Pancreas (tissue), 10 donors: Measurements from ENCODE around the gene NFYC. TPM values are rescaled to one million over a fixed set of nuclear protein-coding genes. Genes with fewer than 3 reads are reported as not detected.

Source experiments
- ATAC-seq, 4 donors: fragments of 200-7000 bp; cut with Tn5 transposase; one replicate each; pipeline versions ENCODE4 v1.8.0 to v1.9.1; 2020; ENCODE audit warnings: mild to moderate bottlenecking in 4 of 4, moderate library complexity in 4 of 4
- DNase-seq, 6 donors: peaks; one replicate each; pipeline ENCODE4 v3.0.0-alpha.2; 2020
- FAIRE-seq: peaks from 2 replicates; lab custom pipeline; 2012; peaks lifted over from hg19 to GRCh38; lab: Jason Lieb, UNC
- H3K27ac ChIP-seq, 4 donors: fragments of 200-600 bp; sonication (generic); 1 replicate in 3 of 4; 2 replicates in 1 of 4; pipeline versions ENCODE4 v1.5.0 to v1.8.0; 2020
- H3K27me3 ChIP-seq, 4 donors: fragments of 200-600 bp; one replicate each; pipeline ENCODE4 v1.8.0; 2021
- H3K36me3 ChIP-seq, 3 donors: fragments of 200-600 bp; sonication (generic) in 1 of 3; one replicate each; pipeline versions ENCODE4 v1.5.0 to v1.8.0; 2020 to 2021
- H3K4me1 ChIP-seq, 3 donors: fragments of 200-600 bp; one replicate each; pipeline ENCODE4 v1.8.0; 2021
- H3K4me3 ChIP-seq, 4 donors: fragments of 200-600 bp; sonication (generic) in 2 of 4; one replicate each; pipeline versions ENCODE4 v1.5.0 to v1.8.0; 2020 to 2021
- H3K9me3 ChIP-seq, 4 donors: fragments of 200-600 bp; one replicate each; pipeline ENCODE4 v1.8.0; 2021
- CTCF ChIP-seq, 4 donors: fragments of 200-600 bp; sonication (generic) in 3 of 4; IDR thresholded peaks; one replicate each; pipeline versions ENCODE4 v1.5.0 to v1.8.0; 2021; ENCODE audit warnings: antibody characterized with exemption in 4 of 4
- WGBS, 2 donors: extraction: QIAGEN DNeasy Blood & Tissue Kit; methylation state at CpG; one replicate each; pipeline ENCODE4 v1.1.7; 2013; 5-methylcytosine and 5-hydroxymethylcytosine counted together
- intact Hi-C, 3 donors: fragments of 100-400 bp; cut with DNase I; formaldehyde crosslinking; loops; one replicate each; pipeline versions ENCODE4 v1.11.1 to v1.14.2; 2022
- polyA plus RNA-seq, 2 donors: library from polyadenylated mRNA; stranded (reverse); fragments of 200-250 nt; gene quantifications; one replicate each; pipeline ENCODE4 v1.2.3, GENCODE V29; 2013
- total RNA-seq, 6 donors: library from RNA; stranded (reverse); fragmentation: NEBNext Ultra II Directional in 4 of 6; extraction: Animal tissue kit (Norgen Biotek cat#: 25700) in 4 of 6; gene quantifications; one replicate each; pipeline versions ENCODE4 v1.2.1 to v1.2.4, GENCODE V29; 2021 to 2023
- donor health status: healthy with polysubstance abuse.
- donor health status: DM: no; HTN: no; CAD: no; lungs with moderate emphysema.
- donor health status: DM: no; HTN: no; CAD: no.
- donor health status: control.
- donor health status: control.
- donor health status: Bipolar disorder and iron deficiency.
- donor health status: DM: yes; HTN: yes; CAD: no.
- donor health status: DM: no; HTN: no; CAD: no.
- donor health status: DM: no; HTN: no; CAD: no.
- donor health status: DM: yes; HTN: yes; CAD: no.

Gene NFYC
- total and polyA plus RNA-seq, 8 donors, result 21.3 to 39.6 (median 28.2) TPM

GRCh38 chr1:40773748-40774265 lies 82.3 kb downstream of the NFYC start:
- intact Hi-C loops, result no loop called here
- no peaks in the 10 kb centered on the region for H3K9me3 ChIP-seq
- no peak overlapping the region for H3K4me3 ChIP-seq
- peaks cover 0 to 16% (median 0%) of the 10 kb centered on the region in 3 donors for H3K36me3 ChIP-seq
- no peaks in the 10 kb centered on the region for H3K27me3 ChIP-seq
- 39 to 46% methylated on average over 6 of the region's 6 CpGs for WGBS, 2 donors
- FAIRE-seq (no peak), ATAC-seq (peak; percentile 23 to 56 (median 32)), DNase-seq (no peak)
- no peaks in the 10 kb centered on the region for H3K4me1 ChIP-seq
- TF ChIP-seq CTCF (IDR thresholded peaks at IDR 0.05), result no peak
- H3K27ac ChIP-seq, result no peak overlapping the region

DNA sequence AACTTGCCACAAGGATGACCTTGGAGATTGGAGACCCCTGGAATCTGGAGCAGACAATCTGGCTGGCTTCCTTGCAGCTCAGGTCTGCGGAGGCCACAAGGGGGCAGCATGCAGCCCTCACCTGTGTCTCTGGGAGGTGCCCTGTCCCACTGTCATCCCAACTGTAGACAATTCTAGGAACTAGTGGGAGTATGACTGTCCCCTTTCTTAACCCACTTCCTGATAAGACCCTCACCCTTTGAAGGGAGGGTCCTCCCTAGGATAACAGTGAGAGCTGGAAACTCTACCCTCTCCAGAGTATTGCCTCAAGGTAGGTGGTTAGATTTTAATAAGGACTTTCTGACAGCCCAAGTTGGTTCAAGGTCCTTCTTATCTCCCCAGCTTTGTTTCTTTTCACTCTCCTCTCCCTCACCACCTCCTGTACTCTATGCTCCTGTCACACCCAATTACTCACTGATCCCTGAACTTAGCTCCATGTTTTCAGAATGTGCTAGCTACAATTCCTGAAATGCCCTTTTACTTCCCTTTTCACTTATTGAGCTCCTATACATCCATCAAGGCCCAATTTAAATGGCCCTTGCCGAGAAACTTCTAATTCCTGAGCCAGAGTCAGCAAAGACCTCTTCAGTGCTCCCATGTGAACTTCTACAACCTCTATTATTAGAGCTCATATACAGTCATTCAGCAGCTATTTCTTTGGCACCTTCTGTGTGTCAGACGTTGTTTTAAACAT lies 82.9 kb downstream of the NFYC start:
- peak in 5 of 6 donors; percentile 35 to 82 (median 64) for DNase-seq

GRCh38 chr1:40776236-40777072 lies 85.0 kb downstream of the NFYC start:
- Histone ChIP-seq H3K4me3 (no peak overlapping the region), H3K36me3 (no peaks in the 10 kb centered on the region), H3K9me3 (no peaks in the 10 kb centered on the region), H3K27me3 (no peaks in the 10 kb centered on the region), H3K27ac (no peak overlapping the region), H3K4me1 (no peaks in the 10 kb centered on the region)
- 92 to 95% methylated on average over 4 of the region's 4 CpGs for WGBS, 2 donors
- DNase-seq, result peak in 1 of 6 donors; percentile 25
- intact Hi-C loops, result no loop called here
- no peak for FAIRE-seq
- TF ChIP-seq CTCF (IDR thresholded peaks at IDR 0.05), result no peak
- no peak for ATAC-seq

More for the DNA sequence above, 82.9 kb downstream of the NFYC start:
- no peak overlapping the region for H3K27ac ChIP-seq
- intact Hi-C loops, result no loop called here
- H3K27me3 ChIP-seq, result no peaks in the 10 kb centered on the region
- peaks cover 0 to 10% (median 0%) of the 10 kb centered on the region in 3 donors for H3K36me3 ChIP-seq
- 26 to 44% methylated on average over 3 of the region's 3 CpGs for WGBS, 2 donors
- no peak for FAIRE-seq
- ATAC-seq, result peak; percentile 78 to 94 (median 81)
- peak; percentile 34 to 80 (median 76) for TF ChIP-seq CTCF (IDR thresholded peaks at IDR 0.05)
- no peak overlapping the region for H3K4me3 ChIP-seq
- no peaks in the 10 kb centered on the region for H3K4me1 ChIP-seq
- no peaks in the 10 kb centered on the region for H3K9me3 ChIP-seq

GRCh38 chr1:40777224-40777970 lies 85.9 kb downstream of the NFYC start:
- H3K27ac ChIP-seq, result no peak overlapping the region
- no peaks in the 10 kb centered on the region for H3K27me3 ChIP-seq
- ATAC-seq (no peak), FAIRE-seq (peak; percentile 13), DNase-seq (no peak)
- H3K36me3 ChIP-seq, result no peaks in the 10 kb centered on the region
- H3K4me3 ChIP-seq, result no peak overlapping the region
- TF ChIP-seq CTCF (IDR thresholded peaks at IDR 0.05), result no peak
- no peaks in the 10 kb centered on the region for H3K9me3 ChIP-seq
- no peaks in the 10 kb centered on the region for H3K4me1 ChIP-seq
- WGBS, 2 donors, result 92 to 96% methylated on average over 2 of the region's 2 CpGs
- intact Hi-C loops, result no loop called here
